HG03520 (cell line): ENCODE measurements around the gene NRBF2.
A peak's percentile ranks its signal among the peaks of the same experiment; 100 is the strongest.

Experiments
- ATAC-seq: cut with Tn5 transposase; IDR thresholded peaks from one replicate; pipeline ENCODE4 v1.9.1; 2021; ENCODE audit warnings: mild to moderate bottlenecking, moderate library complexity; ENCODE audit not compliant: unreplicated experiment

Gene NRBF2

DNA sequence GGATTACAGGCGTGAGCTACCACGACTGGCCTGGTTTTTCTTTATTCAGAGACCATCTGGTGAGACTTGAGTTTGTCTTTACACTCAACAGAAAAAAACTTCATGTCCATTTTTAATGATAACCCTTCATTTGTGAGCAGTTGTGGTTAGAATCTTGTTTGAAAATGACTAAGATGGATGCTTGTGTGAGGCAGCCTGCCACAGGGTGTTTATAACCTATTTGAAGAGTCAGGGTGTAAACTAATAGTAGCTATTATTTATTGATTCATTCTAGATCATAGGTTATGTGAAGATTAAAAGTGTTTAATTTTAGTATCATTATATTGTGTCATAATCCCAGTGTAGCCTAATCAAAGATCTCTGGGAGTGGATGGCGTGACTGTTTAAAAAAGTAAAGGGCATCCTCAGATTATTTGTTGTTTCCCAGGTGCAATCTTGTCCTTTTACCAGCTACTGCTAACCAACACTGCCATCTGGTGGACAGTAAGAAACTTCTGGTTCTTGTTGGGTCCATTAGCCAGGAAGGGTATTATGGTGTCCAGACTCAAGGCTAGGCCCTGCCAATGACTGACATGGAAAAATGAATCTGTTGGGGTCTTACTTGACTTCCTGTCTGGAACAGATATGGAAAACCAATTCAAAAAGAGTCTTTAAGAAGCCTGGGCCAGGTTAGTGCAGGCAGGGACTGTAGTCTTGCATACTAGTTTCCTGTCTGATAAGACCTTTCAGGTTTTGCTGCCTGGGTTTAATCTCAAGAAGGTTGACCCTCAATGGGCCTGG lies 24.9 kb downstream of the NRBF2 start:
- ATAC-seq, result peak; percentile 68

DNA sequence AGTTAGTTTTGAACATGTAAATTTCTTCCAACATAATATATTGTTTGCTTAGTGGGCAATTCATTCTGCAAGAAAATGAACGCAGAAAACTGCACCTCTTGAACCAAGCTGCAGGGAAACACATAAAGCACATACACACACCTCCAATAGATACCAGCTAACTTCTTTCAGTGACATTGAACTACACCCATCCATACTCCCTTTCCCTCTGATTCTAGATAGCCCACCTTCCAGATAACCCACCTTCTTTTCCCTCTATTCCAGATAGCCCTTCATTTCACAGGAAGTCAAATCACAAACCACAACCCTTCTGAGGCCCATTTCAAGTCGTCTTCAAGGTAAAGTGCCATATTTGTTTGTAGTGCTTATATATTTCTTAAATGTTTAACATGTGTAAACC lies 28.5 kb downstream of the NRBF2 start:
- ATAC-seq, result no peak

DNA sequence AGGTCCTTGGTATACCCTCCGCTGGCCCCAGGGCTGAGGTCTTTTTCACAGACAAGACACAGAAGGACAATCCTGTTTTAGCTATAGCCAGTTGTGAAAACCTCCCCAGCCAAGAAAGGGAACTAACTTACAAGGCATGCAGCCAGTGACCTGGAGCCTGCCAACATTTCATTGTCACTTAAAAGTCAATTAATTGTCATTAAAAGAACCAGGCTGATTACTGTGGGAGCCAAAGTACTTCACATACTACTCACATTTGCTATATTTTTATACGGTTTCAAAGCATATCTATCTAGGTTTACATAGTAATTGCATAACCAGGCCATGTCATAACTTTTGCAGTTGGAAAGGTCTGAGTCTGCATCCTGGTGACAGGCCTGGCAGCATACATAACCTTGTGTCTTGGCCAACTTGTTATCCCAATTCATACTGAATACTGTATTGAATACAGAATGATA lies 31.1 kb downstream of the NRBF2 start:
- no peak for ATAC-seq

DNA sequence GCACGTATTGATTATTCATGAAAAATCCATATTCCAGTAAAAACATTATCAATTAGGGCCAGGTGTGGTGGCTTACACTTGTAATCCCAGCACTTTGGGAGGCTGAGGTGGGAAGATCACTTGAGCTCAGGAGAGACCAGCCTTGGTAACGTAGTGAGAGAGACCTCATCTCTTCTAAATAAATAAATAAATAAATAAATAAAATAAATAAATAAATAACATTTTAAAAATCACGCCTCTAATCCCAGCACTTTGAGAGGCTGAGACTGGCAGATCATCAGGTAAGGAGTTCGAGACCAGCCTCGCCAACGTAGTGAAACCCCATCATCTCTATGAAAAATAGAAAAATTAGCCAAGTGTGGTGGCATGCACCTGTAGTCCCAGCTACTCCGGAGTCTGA lies 32.1 kb downstream of the NRBF2 start:
- ATAC-seq, result no peak

DNA sequence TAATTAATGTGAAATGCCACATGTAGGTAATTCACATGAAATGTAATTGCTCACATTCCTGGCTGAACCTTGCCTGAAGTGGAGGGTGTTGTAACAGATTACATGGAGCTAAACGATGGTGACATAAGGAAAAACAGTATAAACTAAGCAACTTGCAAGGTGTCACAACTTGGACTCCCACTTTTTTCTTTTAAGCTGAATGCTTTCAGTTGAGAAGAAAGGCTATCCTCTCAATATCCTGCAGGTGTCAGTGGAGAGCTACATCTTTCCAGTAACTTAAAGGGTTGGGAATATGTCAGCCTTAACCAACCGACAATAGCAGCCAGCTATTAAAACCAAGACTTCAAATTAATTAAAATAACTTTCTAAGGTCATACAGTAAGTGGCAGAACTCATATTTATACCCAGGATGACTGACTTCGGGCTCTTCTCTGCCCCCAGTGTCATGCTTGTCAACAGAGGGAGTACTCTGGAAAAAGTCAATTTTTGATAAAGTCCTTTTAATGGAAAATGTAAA lies 33.7 kb downstream of the NRBF2 start:
- no peak for ATAC-seq

DNA sequence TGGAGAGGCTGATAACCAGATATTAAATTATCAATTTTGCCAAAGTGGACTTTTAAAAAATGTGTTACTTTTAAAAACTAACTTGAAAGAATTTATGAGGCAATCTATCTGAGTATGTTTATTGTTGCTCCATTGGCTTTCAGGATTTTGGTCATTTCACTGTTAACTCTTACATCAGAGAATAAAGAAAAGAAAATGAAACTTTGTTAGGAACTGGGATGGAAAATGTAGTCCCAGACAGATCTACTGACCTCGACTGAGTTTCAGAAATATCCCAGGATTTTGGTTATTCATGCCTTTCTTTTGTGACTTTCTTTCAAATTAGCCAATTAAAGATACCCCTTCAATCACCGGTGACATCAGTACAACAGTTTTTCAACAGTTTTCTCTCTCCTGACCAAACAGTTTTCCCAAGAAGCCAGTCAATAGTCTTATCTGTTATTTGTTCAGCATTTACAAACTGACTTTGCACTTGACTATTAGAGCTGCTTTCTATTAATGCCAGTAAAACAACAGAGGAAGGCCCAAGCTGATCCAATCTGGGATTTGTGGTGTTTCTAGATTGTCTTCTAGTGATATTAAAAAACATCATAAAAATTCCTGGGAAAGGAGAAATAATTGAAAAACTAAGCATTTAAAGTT lies 35.8 kb downstream of the NRBF2 start:
- no peak for ATAC-seq

DNA sequence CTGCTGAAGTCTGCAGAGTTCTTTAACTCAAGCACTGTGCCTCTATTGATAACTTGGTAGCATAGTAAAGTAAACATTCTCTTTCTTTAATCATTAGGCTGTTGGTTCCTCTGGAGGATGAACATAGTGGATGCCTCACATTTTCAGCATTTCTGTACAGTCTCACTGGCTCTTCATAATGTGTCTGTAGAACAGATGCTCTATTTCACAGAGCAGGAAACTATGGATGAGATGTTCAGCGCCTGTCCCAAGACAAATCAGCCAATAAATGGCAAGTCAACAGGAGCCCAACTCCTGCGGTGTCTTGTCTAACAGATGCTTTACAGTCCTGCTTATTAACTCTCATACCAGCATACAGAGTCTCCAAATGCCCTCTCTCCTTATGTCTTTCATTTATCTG lies 36.5 kb downstream of the NRBF2 start:
- no peak for ATAC-seq

DNA sequence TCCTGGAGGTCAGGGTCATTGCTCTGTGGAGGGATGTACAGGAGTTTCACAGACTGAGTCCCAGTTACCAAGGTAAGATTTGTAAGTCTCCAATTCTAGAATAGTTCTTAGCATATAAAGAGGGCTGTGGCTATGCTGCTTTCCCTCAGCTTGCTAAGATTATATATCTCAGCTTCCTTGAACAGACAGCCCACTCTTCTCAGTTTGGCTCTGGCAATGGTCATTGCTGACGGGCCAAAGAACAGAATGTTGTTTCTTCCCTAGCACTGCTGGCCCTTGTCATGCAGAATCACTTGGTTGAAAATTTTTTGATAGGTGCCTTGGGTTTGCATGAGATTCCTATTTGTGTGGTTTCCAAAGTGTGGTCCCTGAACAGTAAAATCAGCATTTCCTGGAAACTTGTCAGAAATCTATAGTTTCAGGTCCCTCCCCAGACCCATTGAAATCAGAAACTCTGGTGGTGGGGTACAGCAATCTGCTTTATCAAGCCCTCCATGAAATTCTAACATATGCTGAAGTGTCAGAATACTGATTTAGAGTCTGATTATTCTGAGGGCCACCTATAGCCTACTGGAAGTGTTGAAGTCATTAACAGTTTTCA lies 38.2 kb downstream of the NRBF2 start:
- ATAC-seq, result no peak

DNA sequence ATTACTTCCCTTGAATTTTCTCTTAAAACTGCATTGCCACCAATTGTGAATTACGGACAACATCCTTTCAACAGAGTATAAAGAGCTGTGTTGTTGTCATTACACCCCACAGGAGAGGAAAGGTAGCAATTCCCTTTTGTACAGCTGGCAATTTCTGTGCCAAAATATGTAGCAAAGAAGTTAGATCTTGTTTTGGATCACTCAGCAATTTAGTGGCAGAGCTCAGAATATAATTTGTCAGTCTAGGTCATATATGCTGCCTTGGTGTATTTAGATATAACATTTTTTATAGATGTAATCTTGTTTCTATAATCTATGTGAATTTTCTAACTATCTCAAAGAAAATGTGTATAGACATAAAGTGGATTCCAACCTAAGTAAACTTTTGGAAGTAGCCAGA lies 38.8 kb downstream of the NRBF2 start:
- no peak for ATAC-seq

DNA sequence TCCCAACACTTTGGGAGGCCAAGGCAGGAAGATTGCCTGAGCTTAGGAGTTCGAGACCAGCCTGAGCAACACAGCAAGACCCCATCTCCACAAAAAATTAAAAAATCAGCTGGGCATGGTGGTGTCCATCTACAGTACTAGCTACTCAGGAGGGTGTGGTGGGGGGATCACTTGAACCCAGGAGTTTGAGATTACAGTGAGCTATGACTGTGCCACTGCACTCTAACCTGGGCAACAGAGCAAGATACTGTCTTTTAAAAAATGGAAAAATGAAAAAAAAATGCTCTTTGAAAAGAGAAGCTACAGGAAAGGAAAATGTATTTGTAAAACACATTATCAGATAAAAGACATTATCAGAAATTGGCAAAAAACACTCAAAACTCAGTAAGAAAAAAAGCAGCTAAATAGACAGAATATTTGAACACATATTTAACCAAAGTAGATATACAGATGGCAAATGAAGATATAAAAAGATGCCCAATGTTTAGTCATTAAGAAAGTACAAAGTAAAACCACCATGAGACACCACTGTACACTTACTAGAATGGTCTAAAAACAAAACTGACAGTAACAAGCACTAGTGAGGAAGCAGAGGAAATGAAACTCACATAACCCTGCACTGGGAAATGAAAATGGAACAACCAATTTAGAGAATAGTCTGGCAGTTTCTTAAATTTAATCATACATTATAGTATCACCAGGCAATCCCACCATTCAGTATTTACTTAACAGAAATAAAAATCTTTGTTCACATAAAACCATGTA lies 40.5 kb downstream of the NRBF2 start:
- peak; percentile 99 for ATAC-seq

DNA sequence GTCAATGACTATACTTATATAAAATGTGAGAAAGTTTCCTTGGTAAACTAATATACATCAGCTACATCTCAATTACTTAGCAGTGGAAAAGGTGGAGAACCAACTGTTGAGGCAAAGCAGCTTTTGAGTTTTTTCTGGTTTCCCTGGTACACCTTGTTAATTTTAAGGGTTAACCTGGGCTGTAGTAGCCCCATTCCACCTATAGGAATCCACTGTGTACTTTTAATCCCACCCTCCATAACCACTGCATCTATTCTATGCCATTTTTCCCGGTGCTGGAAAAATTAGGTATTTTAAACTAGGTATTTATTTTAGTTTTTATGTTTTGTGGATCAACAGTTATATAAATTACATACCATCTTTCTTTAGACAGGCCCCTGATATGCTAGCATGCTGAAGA lies 42.4 kb downstream of the NRBF2 start:
- no peak for ATAC-seq

DNA sequence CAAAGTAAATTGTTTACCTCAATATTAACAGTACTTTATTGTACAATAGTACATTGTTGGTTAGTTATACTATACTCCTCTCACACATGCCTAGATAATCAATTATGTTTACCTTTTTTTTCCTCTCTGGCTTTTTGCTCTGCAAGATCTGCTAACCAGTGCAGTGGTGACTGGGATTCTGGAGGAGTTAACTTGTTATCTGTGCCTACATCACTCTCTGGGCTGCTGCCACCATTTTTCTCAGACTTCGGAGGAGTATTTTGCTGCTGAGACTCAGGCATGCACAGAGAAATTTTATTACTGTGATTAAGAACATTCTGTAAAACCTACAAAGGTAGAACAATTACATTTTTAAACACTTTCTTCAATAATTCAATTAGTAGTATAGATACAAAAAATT lies 59.7 kb downstream of the NRBF2 start:
- ATAC-seq, result no peak

DNA sequence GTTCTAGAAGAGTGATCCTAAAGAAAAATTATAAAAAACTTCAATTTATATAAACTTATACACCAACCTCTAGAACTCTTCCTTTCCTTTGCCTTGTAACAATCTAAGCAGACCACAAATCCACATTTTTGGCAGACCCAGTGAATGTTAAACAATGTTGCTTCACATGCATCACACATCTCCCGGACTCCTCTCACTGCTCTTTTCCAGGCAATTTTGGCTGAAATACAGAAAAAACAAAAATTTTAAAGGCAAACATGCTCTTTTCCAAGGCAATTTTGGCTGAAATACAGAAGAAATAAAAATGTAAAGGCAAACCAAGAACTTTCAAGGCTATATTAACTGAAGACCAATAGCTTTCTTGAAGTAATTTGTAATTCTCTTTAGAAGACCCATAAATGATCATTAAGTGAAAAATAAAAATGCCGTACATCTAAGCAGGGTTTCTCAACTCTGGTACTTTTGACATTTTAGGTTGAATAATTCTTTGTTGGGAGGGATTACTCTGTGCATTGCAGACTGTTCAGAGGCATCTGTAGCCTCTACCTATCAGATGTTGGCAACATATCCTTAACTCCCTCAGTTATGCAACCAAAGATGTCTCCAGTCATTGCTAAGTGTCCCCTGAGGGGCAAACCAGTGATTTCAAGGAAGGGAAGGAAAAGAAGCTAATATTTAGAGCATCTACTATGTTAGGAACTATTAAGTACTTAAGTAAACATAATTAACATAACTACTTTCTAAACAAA lies 64.4 kb downstream of the NRBF2 start:
- no peak for ATAC-seq

DNA sequence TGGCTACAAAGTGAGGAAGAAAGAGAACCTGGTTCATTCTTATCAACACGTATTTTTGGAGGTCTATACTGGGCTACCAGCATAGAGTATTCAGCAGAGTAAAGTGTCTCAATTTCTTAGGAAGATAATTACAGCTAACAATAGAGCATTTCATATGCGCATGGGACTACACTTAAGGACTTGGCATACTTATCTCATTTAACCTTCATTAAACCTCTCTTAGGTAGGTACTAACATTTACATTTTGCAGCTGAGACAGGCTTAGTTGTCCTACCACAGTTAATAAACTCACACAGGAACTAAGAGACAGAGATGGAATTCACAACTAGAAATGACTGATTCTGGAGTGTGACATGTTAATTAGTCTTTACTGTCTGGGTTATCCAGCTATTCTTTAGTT lies 66.6 kb downstream of the NRBF2 start:
- ATAC-seq, result no peak

DNA sequence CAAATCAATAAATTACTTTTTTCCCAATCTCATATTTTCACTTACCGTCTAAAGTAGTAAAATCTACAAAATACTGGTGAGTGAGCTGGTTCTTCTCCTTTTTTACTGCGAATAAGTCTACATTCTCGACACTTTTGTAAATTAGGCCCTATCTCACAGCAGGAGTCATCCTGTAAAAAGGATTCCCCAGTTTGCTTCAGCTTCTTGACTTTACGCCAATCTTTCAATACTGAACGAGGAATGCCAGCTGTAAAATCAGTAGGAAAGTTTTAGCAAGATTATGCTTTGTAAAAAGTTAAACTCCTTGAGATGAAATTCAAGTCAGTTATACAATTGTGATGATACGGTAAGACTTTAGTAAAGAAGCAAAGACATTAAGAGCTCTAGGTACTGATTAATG lies 67.3 kb downstream of the NRBF2 start:
- no peak for ATAC-seq

DNA sequence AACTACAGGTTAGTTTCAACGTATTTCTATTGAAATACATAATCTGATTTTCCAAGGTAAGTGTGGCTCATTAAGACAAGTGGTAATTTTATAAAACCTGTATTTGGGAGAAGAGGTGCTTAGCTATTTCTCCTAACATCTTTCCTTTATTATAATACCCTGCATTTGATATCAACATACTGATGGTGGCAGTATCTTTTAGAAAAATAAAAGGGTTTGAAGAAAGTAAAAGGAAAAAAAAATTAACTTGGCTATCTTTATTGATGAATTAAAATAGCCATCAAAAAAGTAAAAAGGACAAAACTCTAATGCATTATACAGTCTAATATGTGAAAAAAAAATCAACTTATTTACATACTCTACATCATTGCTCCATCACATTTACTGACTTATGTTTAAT lies 68.0 kb downstream of the NRBF2 start:
- ATAC-seq, result no peak
